GM19324 (cell line): Measurements from ENCODE around the gene MACROD2.

Experiments used
- ATAC-seq: cut with Tn5 transposase; IDR thresholded peaks from one replicate; pipeline ENCODE4 v1.9.1; 2021; ENCODE audit warnings: mild to moderate bottlenecking, moderate library complexity; ENCODE audit not compliant: unreplicated experiment, low FRiP score

MACROD2 gene

GRCh38 chr20:14879020-14879697, 883.8 kb downstream of the MACROD2 start:
- no peak for ATAC-seq

- no peak for ATAC-seq
Measured at GRCh38 chr20:14879839-14880238, 884.5 kb downstream of the MACROD2 start.

GRCh38 chr20:14881518-14881917, 886.2 kb downstream of the MACROD2 start:
- no peak for ATAC-seq

- ATAC-seq: no peak
Measured at GRCh38 chr20:14882157-14882556, 886.8 kb downstream of the MACROD2 start.

GRCh38 chr20:14882846-14883245, 887.5 kb downstream of the MACROD2 start:
- ATAC-seq: no peak

- no peak for ATAC-seq
Measured at GRCh38 chr20:14883324-14883723, 888.0 kb downstream of the MACROD2 start.

- no peak for ATAC-seq
Measured at GRCh38 chr20:14885661-14886060, 890.3 kb downstream of the MACROD2 start.

GRCh38 chr20:14888134-14888533, 892.8 kb downstream of the MACROD2 start:
- ATAC-seq: no peak

GRCh38 chr20:14889496-14890255, 894.4 kb downstream of the MACROD2 start:
- no peak for ATAC-seq

GRCh38 chr20:14890713-14891112, 895.4 kb downstream of the MACROD2 start:
- no peak for ATAC-seq

- no peak for ATAC-seq
Measured at GRCh38 chr20:14892782-14893181, 897.5 kb downstream of the MACROD2 start.

- no peak for ATAC-seq
Measured at GRCh38 chr20:14896569-14896968, 901.3 kb downstream of the MACROD2 start.

- ATAC-seq: no peak
Measured at GRCh38 chr20:14897608-14898007, 902.3 kb downstream of the MACROD2 start.

GRCh38 chr20:14902432-14903089, 907.2 kb downstream of the MACROD2 start:
- ATAC-seq: peak; percentile 95

GRCh38 chr20:14906908-14907434, 911.7 kb downstream of the MACROD2 start:
- no peak for ATAC-seq

- ATAC-seq: no peak
Measured at GRCh38 chr20:14910126-14910525, 914.8 kb downstream of the MACROD2 start.

GRCh38 chr20:14913896-14914620, 918.7 kb downstream of the MACROD2 start:
- no peak for ATAC-seq

GRCh38 chr20:14914633-14915032, 919.3 kb downstream of the MACROD2 start:
- ATAC-seq: no peak

- ATAC-seq: no peak
Measured at GRCh38 chr20:14915356-14915755, 920.0 kb downstream of the MACROD2 start.

- ATAC-seq: no peak
Measured at GRCh38 chr20:14916360-14916920, 921.1 kb downstream of the MACROD2 start.
